GM12878 (cell line): Measurements from ENCODE around the gene ATP8A1. TPM values are rescaled to one million over a fixed set of nuclear protein-coding genes. Genes with fewer than 3 reads are reported as not detected.

Experiments
- ATAC-seq: fragments of 200-7000 bp; cut with Tn5 transposase; 3 replicates; pipeline ENCODE4 v1.9.1; 2020; ENCODE audit warnings: mild to moderate bottlenecking, moderate library complexity
- BruUV-seq: library from RNA; stranded (reverse); fragments of 400-500 nt; replicated peaks from 2 replicates; lab custom pipeline; 2021; lab: Mats Ljungman, UMichigan
- CTCF ChIA-PET: fragments of 300-600 bp; sonication (Branson Sonifier 250); formaldehyde crosslinking; extraction: SDS; loops from one replicate; lab custom pipeline; 2021; ENCODE audit warnings: inconsistent platforms; lab: Yijun Ruan, JAX
- POLR2A ChIA-PET: fragments of 350-600 bp; formaldehyde crosslinking; extraction: SDS; loops from one replicate; lab custom pipeline; 2021; ENCODE audit warnings: inconsistent platforms; lab: Charles Lee
- RAD21 ChIA-PET: fragments of 300-600 bp; sonication (Branson Sonifier 250); formaldehyde crosslinking; loops from one replicate; lab custom pipeline; 2023; ENCODE audit warnings: antibody characterized with exemption; ENCODE audit not compliant: unreplicated experiment; lab: Charles Lee
- SMC1A ChIA-PET: fragments of 300-600 bp; sonication (Branson Sonifier 250); formaldehyde crosslinking; loops from one replicate; lab custom pipeline; 2023; ENCODE audit not compliant: unreplicated experiment, uncharacterized antibody; lab: Charles Lee
- DNase-seq: peaks from one replicate; pipeline ENCODE4 v3.0.0-alpha.2; 2011; ENCODE audit warnings: low read depth, low spot score
- FAIRE-seq: peaks from 3 replicates; lab custom pipeline; 2011; peaks lifted over from hg19 to GRCh38; lab: Jason Lieb, UNC
- H2AFZ ChIP-seq: 2 replicates; pipeline ENCODE4 v1.6.0; 2011; ENCODE audit warnings: low read depth, low read length, control low read depth; ENCODE audit not compliant: control insufficient read depth
- H3K27ac ChIP-seq: 2 replicates; pipeline ENCODE4 v1.5.1; 2011; ENCODE audit warnings: control low read depth; ENCODE audit not compliant: control insufficient read depth, insufficient read depth
- H3K27me3 ChIP-seq, 2 experiments: replicated peaks in 1 of 2; 2 replicates each; pipeline versions ENCODE4 v1.6.0 to v1.6.1; 2011; ENCODE audit warnings: low read length in 1 of 2; ENCODE audit not compliant: control insufficient read depth in 2 of 2, insufficient read depth in 2 of 2
- H3K36me3 ChIP-seq, 2 experiments: 2 replicates each; pipeline ENCODE4 v1.5.1; 2011; ENCODE audit warnings: low read length in 1 of 2; ENCODE audit not compliant: control insufficient read depth in 2 of 2, insufficient read depth in 2 of 2
- H3K4me1 ChIP-seq: 2 replicates; pipeline ENCODE4 v1.6.1; 2011; ENCODE audit warnings: mild to moderate bottlenecking, low read length, moderate library complexity, mixed read lengths; ENCODE audit not compliant: control insufficient read depth, insufficient read depth
- H3K4me2 ChIP-seq: 2 replicates; pipeline ENCODE4 v1.6.0; 2011; ENCODE audit warnings: control low read depth; ENCODE audit not compliant: control insufficient read depth, insufficient read depth
- H3K4me3 ChIP-seq: fragments of 200-600 bp; sonication (generic); 2 replicates; pipeline ENCODE4 v1.5.1; 2016
- H3K79me2 ChIP-seq: 2 replicates; pipeline ENCODE4 v1.6.0; 2011; ENCODE audit warnings: low read length; ENCODE audit not compliant: control insufficient read depth, insufficient read depth
- H3K9ac ChIP-seq: 2 replicates; pipeline ENCODE4 v1.8.0; 2011; ENCODE audit warnings: low read length, control low read depth, mixed read lengths; ENCODE audit not compliant: control insufficient read depth, insufficient read depth
- H3K9me3 ChIP-seq: replicated peaks from 3 replicates; pipeline ENCODE4 v1.5.1; 2011; ENCODE audit warnings: mild to moderate bottlenecking, low read length; ENCODE audit not compliant: control insufficient read depth, insufficient read depth
- H4K20me1 ChIP-seq: 2 replicates; pipeline ENCODE4 v1.6.0; 2011; ENCODE audit not compliant: control insufficient read depth, insufficient read depth
- BACH1 ChIP-seq: fragments of 450-650 bp; IDR thresholded peaks from 2 replicates; pipeline ENCODE4 v1.6.1; 2017; ENCODE audit warnings: mild to moderate bottlenecking, borderline replicate concordance
- BCLAF1 ChIP-seq: fragments of 450-650 bp; IDR thresholded peaks from 2 replicates; pipeline ENCODE4 v1.6.1; 2017; ENCODE audit warnings: antibody characterized with exemption, mild to moderate bottlenecking, moderate library complexity
- CREM ChIP-seq: IDR thresholded peaks from 2 replicates; pipeline ENCODE4 v1.6.1; 2014; ENCODE audit warnings: antibody characterized with exemption, low read depth
- ESRRA ChIP-seq: IDR thresholded peaks from 2 replicates; pipeline ENCODE4 v1.6.1; 2012; ENCODE audit warnings: mild to moderate bottlenecking, low read length, improper control_type of control experiment
- IRF5 ChIP-seq: fragments of 450-650 bp; IDR thresholded peaks from 2 replicates; pipeline ENCODE4 v1.6.1; 2017; ENCODE audit warnings: borderline replicate concordance
- JUNB ChIP-seq: IDR thresholded peaks from 2 replicates; pipeline ENCODE4 v1.6.1; 2016; ENCODE audit warnings: antibody characterized with exemption, mild to moderate bottlenecking
- PAX8 ChIP-seq: fragments of 450-650 bp; IDR thresholded peaks from 2 replicates; pipeline ENCODE4 v1.6.1; 2017; ENCODE audit warnings: mild to moderate bottlenecking, moderate library complexity
- RELB ChIP-seq: fragments of 450-650 bp; IDR thresholded peaks from 2 replicates; pipeline ENCODE4 v1.6.1; 2017; ENCODE audit warnings: low read depth, mild to moderate bottlenecking, moderate library complexity
- SIN3A ChIP-seq: IDR thresholded peaks from 2 replicates; pipeline ENCODE4 v1.6.1; 2012; ENCODE audit warnings: low read depth, low read length, improper control_type of control experiment
- SRF ChIP-seq, 2 experiments: IDR thresholded peaks; 2 replicates each; pipeline ENCODE4 v1.6.1; 2011; ENCODE audit warnings: low read depth in 2 of 2, low read length in 2 of 2, mild to moderate bottlenecking in 1 of 2, moderate library complexity in 1 of 2
- SUZ12 ChIP-seq: fragments of 200-600 bp; sonication (generic); IDR thresholded peaks from one replicate; pipeline ENCODE4 v1.6.1; 2018; ENCODE audit warnings: antibody characterized with exemption, mild to moderate bottlenecking; ENCODE audit not compliant: unreplicated experiment
- YY1 ChIP-seq: IDR thresholded peaks from 2 replicates; pipeline ENCODE4 v1.6.1; 2011; ENCODE audit warnings: low read depth, mild to moderate bottlenecking, low read length
- ZBTB4 ChIP-seq: fragments of 450-650 bp; formaldehyde crosslinking; IDR thresholded peaks from 2 replicates; pipeline ENCODE4 v1.4.0; 2022; ENCODE audit warnings: mild to moderate bottlenecking, moderate library complexity
- ZNF217 ChIP-seq: fragments of 450-650 bp; IDR thresholded peaks from 2 replicates; pipeline ENCODE4 v1.6.1; 2017; ENCODE audit warnings: antibody characterized with exemption, mild to moderate bottlenecking
- ZNF274 ChIP-seq: IDR thresholded peaks from one replicate; pipeline ENCODE4 v1.8.0; 2011; ENCODE audit not compliant: insufficient read length, insufficient read depth
- WGBS: methylation state at CpG from one replicate; pipeline ENCODE4 v1.1.6; 2016; ENCODE audit warnings: low lambda C conversion rate; ENCODE audit not compliant: insufficient replicate concordance, insufficient coverage; ENCODE audit errors: missing lambda C conversion rate; 5-methylcytosine and 5-hydroxymethylcytosine counted together
- in situ Hi-C: fragments of 300-500 bp; cut with MboI; formaldehyde crosslinking; loops from 9 replicates; pipeline ENCODE4 v1.14.3; 2018; ENCODE audit warnings: mixed read lengths
- intact Hi-C: fragments of 100-400 bp; cut with micrococcal nuclease; formaldehyde crosslinking; loops from one replicate; pipeline ENCODE4 v1.14.2; 2022; ENCODE audit not compliant: unreplicated experiment
- polyA plus RNA-seq, 11 experiments: library from polyadenylated mRNA; depleted of rRNA in 4 of 11; unstranded in 6 of 11; stranded (reverse) in 5 of 11; fragments of >200 nt; fragmentation: Nextera tagmentation in 4 of 11; fragmentation: Illumina TruSeq in 1 of 11; extraction: Ambion mirVana in 4 of 11; extraction: Trizol in 1 of 11; gene quantifications; 1 replicate in 1 of 11; 2 replicates in 10 of 11; pipeline versions ENCODE4 v1.2.1 to v1.2.3, GENCODE V29; 2011 to 2016; ENCODE audit warnings: inconsistent platforms in 2 of 11, missing spikeins in 2 of 11, low read depth in 1 of 11
- total RNA-seq, 4 experiments: library from RNA; depleted of rRNA in 3 of 4; stranded (reverse); fragments of >200 nt in 3 of 4; fragmentation: Illumina TruSeq in 1 of 4; extraction: Trizol in 1 of 4; gene quantifications; 2 replicates each; pipeline versions ENCODE4 v1.2.1 to v1.2.3, GENCODE V29; 2013 to 2021

Gene ATP8A1
- total and polyA plus RNA-seq, 10 of the 15 experiments (the other 5 are each of a cell fraction or from before 2014, with no cell fraction given): 9.0 to 116 (median 37.3) TPM

- FAIRE-seq (no peak), DNase-seq (no peak), ATAC-seq (no peak)
- Histone ChIP-seq H3K9me3 (no peaks in the 10 kb centered on the region), H4K20me1 (no peaks in the 10 kb centered on the region), H3K4me3 (no peak overlapping the region), H3K79me2 (no peaks in the 10 kb centered on the region), H3K36me3 (peaks cover 4 to 23% of the 10 kb centered on the region in 2 experiments; a peak in 3 of 4 replicates), H3K9ac (no peak overlapping the region), H3K4me2 (no peak overlapping the region), H3K27ac (no peak overlapping the region), H3K4me1 (no peaks in the 10 kb centered on the region), H3K27me3 (no peaks in the 10 kb centered on the region), H2AFZ (no peak overlapping the region)
- ChIA-PET SMC1A (interaction anchor here (0.6 to 3.7 kb wide), 3 partner anchors 11 to 187 kb away, joined by 3 to 15 read pairs (median 4); no protein-coding TSS in a partner anchor), POLR2A (no interaction called here), CTCF (interaction anchor here (1.0 to 3.3 kb wide), 9 partner anchors 8 to 307 kb away, joined by 3 to 12 read pairs (median 4); partner anchors contain the start of gene ATP8A1), RAD21 (interaction anchor here (1.1 to 2.9 kb wide), 2 partner anchors 9 to 11 kb away, joined by 3 to 10 read pairs; no protein-coding TSS in a partner anchor)
- no TSS peak for BruUV-seq
- in situ Hi-C loops: no loop called here
- 100% methylated on average over 1 of the region's 1 CpG for WGBS
- TF ChIP-seq BACH1 (no peak), IRF5 (no peak), PAX8 (no peak), RELB (no peak), SRF (IDR thresholded peaks at IDR 0.05; ENCODE audit: low read depth in 2 of 2, low read length in 2 of 2) (no peak), ZNF217 (no peak), YY1 (no peak), SIN3A (no peak), CREM (no peak), ZBTB4 (CRISPR knock-in tag) (no peak), SUZ12 (no peak), JUNB (no peak), ZNF274 (no peak), BCLAF1 (no peak), ESRRA (no peak)
- intact Hi-C loops: no loop called here
Observed at GRCh38 chr4:42558156-42558555, 98.7 kb downstream of the ATP8A1 start.
